T-helper 2 cell (primary cell): ENCODE data around the gene RREB1.
"Not testable (repeated sequence)": the region's sequence is repeated elsewhere in the genome, so short reads cannot be mapped to it uniquely, and the experiment has no call there.

Experiments used
- DNase-seq, 5 experiments: peaks; one replicate each; pipeline versions ENCODE4 v3.0.0 to v3.0.0-alpha.2; 2012 to 2022

Gene RREB1

DNA sequence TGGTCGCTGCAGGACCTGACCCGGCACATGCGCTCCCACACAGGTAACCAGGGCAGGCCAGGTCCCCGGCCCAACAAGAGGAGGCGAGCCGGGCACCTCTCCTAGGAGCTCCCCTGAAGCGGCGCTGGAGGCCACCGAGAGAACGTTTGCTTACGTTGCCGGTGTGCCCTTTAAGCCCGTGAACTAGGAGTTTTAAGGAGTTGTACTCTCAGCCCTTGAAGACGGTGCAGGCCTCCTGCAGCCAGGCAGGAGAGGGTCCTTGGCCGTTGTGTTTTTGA, 139.4 kb downstream of the RREB1 start:
- no peak for DNase-seq

- no peak for DNase-seq
Observed at GRCh38 chr6:7247828-7248227, 140.1 kb downstream of the RREB1 start.

DNA sequence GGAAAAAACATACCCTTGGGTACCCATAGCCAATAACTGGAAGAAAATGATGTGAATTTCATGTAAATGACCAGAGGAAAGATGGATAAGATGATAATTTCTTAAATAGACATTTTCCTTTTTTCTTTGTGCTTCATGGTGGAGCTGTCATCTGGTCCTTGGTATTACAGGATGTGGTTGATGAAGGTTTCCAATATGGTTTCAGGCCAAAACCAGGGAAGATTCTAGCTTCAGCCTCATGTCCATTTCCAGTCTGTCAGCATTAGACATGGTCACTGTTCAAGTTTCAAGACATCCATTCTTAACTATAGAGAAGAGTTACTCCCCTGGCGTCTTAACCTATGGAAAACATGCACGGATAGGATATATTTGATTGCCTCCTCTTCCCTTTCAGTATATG, 141.6 kb downstream of the RREB1 start:
- DNase-seq = no peak

GRCh38 chr6:7249946-7250643, 142.3 kb downstream of the RREB1 start:
- DNase-seq = no peak

DNA sequence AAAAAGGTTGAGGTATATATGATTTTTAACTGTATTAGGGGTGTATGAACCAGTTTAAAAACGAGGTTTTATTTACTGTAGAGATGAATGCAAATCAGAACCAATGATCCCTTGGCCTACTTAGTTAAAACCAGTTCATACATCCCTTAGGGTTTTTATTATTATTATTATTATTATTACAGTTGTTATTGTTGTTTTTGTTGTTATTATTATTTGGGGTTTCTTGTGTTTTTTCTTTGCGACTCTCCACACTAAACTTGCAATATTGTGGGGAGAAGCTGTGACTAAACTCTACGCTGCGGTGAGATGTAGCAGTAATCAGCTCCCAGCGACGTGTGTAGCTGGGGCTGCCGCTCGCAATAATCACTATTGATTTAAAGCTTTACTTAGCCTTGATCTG, 143.1 kb downstream of the RREB1 start:
- no peak for DNase-seq

- no peak for DNase-seq
Observed at GRCh38 chr6:7251646-7252260, 144.0 kb downstream of the RREB1 start.

DNA sequence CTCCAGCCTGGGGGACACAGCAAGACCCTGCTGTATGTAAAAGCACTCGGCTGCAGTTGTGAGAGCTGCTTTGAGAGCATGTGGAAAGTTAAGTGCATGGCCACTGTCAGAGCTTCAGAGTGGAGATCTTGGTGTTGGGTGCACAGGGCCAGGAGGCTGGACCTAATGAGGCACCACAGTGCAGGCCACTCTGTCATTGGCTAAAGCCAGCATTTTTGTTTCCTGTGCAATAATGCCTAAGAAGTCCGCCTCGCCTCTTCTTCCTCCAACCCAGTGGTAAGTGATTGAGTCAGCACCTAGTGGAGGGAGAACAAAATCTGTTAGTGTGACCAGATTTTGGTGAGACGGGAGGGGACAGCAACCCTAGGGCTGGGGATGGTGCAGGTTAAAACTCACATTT, 144.6 kb downstream of the RREB1 start:
- no peak for DNase-seq

GRCh38 chr6:7254980-7255835, 147.4 kb downstream of the RREB1 start:
- DNase-seq = no peak

DNA sequence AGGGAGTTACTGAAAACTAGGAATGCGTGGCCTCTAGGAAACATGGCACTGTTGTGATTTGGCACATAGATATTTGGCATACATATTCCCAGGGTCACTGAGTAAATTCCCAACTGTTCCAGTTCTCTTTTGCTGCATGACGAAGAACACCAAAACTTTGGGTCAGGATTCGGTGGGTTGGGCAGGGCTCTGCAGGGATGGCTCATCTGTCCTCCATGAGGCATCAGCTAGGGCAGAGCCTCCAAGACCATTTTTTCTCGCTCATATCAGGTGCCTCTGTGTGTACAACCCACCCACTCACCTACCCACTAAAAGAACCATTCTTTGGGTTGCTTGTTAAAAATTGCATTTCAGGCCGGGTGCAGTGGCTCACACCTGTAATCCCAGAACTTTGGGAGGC, 148.2 kb downstream of the RREB1 start:
- DNase-seq = no peak

DNA sequence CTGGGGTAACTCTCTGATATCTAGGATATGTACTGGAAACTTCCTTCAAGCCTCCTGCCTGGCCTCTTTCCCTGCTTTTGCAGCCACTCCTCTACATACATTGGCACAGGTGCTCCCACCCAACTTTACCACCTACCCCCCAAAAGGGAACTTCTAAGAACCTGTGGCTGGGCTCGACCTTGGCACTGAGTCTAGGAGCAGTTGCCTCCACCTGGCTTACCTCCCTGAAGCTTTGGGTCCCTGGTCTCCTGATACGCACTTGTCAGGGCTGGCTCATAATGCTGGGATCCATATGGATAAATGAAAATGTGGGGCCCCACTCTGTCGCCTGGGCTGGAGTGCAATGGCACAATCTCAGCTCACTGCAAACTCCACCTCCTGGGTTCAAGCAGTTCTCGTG, 149.0 kb downstream of the RREB1 start:
- no peak for DNase-seq

DNA sequence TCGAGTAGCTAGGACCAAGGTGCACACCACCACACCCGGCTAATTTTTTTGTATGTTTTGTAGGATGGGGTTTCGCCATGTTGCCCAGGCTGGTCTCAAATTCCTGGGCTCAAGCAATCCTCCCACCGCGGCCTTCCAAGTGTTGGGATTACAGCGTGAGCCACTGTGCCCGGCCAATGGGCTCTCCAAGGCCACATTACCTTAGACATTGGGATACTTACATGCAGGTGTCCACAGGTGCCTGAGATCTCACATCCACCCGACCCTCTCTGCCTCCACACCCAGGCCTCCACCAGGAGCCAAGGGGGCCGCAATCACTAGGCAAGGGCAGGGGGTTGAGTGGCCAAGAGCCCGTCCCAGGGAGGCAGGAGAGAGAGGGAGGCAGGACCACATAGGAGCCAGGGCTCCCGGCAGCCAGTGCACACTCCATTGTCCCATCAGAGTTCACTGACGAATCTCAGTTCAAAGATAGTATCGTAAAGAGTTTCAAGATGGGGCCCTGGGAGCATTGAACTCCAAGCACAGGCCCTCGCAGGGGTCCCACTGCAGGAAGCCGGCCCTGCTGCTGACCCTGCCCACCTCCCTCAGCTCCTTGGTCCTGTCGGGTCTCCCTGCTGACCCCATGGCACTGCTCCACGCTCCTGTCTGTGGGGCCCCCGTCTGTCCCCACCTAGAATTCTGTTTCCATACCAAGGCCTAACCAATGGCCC, 149.9 kb downstream of the RREB1 start:
- no peak for DNase-seq

DNA sequence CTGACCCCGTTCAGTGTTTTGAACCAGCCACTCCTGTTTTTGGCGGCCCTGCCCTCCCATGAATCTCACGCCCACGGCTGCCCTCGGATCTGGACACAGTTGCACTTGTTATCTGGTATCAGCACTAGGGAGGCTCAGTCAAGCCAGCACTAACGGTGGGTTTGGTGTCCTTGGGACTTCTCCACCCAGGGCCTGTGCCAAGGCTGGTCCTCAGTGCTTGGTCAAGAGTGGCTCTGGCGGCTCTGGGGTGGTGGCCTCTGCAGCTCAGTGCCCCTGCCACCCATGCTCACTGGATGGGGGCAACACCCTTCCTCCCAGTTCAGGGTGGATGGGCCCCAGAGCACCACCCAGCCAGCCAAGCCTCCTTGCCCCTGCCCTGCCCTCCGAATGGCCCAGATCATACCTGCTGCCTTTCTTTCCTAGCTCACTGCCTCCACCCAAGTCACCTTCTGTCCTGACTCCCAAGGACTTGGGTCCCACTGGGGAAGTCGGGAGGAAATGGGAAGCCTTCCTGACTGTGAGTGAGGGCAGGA, 150.5 kb downstream of the RREB1 start:
- no peak for DNase-seq

DNA sequence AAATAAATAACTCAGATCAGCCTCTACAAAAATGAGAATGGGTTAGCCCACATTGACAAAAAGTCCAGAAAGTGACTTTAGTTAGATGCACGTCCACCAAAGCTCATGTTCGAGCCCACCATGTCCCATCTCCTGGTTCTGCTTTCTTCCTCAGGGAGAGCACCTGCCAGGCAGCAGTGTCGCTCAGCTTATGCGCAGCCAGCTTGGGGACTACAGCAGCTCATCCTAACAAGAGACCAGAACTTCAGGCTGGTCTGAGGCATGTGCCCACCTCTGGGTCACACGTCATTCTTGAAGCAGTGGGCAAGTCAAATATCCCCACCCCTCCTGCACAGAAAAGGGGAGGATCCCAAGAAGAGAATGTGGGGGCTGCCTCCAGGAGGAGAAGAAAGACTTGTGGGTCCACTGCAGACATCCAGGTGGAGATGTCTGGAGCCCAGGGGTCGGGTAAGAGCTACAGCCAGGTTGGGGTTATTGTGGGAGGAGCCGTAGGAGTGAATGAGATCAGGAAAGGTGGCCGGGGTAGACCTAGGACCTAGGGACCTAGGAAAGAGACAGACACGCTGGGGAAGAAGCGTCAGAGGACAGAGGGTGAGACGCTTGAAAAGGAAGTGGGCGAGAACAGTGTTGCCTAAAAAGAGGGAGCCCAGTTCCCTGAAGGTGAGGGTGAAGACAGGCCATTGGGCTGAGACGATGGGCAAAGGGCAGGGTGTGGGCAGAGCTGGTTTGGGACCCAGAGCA, 152.7 kb downstream of the RREB1 start:
- DNase-seq = no peak

- DNase-seq = peak in 2 of 5 experiments; percentile 26 to 28
Observed at GRCh38 chr6:7261032-7261841, 153.5 kb downstream of the RREB1 start.

DNA sequence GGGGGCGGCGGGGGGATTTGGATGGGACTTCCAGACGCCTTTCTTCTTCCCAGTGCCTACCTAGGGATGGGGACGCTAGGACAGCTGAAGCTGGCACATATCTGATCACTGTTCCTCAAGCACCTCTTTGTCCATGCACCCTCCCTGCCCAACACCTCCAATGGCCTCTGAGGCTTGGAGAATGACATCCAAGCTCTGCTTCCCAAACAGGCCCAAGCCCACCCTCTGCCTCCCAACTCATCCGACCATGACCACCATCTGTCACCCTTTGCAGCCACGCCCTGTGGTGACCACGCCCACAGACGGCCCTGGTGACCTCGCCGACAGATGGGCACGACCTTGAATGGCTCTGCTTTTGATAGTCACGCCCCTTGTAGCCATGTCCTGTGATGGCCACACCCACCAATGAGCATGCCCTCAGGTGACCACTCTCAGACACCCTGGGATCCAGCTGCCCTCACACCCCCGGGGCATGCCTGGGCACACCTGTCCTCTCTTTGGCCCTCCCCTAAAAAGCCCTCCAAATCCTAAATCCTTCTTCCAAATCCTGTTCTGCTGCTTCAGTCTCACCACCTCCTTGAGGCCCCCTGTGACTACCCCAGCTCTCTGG, 154.2 kb downstream of the RREB1 start:
- no peak for DNase-seq

DNA sequence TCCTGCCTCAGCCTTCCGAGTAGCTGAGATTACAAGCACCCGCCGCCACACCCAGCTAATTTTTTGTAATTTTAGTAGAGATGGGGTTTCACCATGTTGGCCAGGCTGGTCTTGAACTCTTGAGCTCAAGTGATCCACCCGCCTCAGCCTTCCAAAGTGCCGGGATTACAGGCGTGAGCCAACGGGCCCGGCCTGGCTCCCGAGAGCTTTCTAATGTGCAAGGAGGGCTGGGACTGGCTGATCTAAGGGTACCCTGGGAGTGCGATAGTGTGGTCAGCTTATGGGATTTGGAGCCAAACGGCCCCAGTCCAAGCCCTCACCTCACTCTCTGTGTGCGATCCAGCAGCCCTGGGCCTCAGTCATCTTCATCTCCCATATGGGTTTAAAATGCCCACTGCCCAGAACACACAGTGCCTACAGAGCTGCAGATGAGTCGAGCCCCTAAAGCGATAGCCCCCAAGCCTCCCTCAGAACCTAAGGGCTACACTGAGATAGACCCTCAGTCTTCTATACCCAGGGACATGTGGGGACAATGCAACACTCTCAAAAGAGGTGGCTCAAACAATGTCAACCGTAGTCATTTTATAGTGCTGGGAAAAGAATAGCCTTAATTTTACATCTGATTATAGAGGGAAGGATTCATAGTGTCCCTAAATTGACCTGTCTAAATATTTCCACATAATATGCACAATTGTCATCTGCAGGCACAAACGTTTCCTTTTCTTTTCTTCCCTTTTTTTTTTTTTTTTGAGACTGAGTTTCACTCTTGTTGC, 155.2 kb downstream of the RREB1 start:
- no peak for DNase-seq

GRCh38 chr6:7263519-7263805, 155.7 kb downstream of the RREB1 start:
- DNase-seq = not testable (repeated sequence)

DNA sequence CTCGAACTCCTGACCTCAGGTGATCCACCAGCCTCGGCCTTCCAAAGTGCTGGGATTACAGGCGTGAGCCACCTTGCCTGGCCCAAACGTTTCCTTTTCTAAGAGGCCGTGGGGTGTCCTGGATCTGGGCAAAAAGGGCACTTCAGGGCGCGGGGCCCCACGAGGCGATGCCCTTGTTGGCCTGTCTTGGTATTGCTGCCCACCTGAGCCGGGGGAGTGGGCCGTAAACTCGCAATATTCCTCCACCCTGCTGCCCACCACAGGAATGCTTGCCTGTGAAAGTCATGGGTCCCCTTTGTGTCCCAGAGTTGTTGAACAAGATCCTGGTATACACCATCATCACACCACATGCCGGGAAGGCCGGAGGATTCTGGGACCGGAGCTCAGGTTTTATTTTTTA, 156.3 kb downstream of the RREB1 start:
- no peak for DNase-seq

GRCh38 chr6:7264686-7265384, 157.1 kb downstream of the RREB1 start:
- DNase-seq = no peak

DNA sequence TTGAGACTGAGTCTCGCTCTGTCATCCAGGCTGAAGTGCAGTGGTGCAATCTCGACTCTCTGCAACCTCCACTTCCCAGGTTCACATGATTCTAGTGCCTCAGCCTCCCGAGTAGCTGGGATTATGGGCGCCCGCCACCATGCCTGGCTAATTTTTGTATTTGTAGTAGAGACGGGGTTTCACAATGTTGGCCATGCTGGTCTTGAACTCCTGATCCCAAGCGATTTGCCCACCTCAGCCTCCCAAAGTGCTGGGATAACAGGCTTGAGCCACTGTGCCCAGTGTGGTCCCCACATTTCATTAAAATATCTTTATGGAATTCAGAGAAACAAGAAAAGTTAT, 157.6 kb downstream of the RREB1 start:
- not testable (repeated sequence) for DNase-seq
